ENCODE measurements around the gene ANKRD44.
"Not testable (repeated sequence)": the region's sequence is repeated elsewhere in the genome, so short reads cannot be mapped to it uniquely, and the experiment has no call there.

Gene ANKRD44

DNA sequence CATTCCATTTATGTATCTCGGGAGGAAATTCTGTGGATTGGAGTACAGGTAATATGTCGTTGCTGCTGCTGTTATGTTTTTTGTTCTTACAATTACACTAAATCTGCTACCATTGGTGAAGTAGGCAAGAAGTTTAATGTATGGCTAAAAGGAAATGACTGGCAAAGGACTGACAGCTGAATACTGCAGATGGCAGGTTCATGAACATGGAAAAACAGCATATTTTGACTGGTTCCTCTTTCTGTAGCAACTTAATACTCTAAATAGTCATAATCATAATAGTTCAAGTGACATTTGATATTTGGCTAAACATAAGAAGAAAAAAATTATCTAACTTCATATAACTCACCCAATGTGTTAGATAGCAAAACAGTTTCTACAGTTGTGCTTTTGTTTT lies 299.6 kb downstream of the ANKRD44 start:
- ATAC-seq = no peak

DNA sequence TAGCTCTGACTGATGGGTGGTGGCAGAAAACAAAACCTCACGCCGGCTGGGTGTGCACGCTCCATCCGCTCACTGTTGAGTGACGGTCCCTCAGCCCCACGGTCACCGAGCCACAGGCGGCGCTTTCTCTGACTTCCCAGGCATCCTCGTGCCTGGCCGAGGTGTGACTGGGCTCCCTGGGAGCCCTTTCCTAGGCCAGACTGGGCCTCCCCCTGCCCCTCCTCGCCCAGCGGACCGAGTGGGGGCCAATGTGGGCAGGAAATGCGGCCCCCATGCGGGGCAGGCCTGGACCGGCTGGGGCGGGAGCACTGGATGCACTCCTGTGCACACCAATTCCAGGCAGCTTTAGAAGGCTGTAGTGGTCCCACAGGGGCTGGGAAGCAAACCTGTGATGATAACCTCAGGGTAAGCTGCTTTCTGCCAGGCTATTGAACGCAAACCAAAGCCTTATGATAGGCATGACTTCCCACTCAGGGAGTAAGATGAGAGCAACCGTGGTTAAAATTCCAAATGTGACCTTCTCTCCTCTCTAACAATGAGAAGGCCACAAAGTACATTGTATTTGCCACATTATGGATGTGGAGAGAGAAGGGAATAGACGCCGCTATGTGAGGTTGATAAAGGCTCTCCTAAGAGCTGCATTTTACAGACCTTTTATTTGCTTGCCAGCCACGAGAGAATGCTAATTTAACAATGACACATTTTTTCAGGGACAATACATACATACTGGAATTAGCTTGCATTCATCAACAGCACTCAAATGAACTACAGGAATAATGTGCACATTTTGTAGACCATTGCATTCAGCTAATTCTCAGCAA lies 300.2 kb downstream of the ANKRD44 start:
- no peak for ATAC-seq

DNA sequence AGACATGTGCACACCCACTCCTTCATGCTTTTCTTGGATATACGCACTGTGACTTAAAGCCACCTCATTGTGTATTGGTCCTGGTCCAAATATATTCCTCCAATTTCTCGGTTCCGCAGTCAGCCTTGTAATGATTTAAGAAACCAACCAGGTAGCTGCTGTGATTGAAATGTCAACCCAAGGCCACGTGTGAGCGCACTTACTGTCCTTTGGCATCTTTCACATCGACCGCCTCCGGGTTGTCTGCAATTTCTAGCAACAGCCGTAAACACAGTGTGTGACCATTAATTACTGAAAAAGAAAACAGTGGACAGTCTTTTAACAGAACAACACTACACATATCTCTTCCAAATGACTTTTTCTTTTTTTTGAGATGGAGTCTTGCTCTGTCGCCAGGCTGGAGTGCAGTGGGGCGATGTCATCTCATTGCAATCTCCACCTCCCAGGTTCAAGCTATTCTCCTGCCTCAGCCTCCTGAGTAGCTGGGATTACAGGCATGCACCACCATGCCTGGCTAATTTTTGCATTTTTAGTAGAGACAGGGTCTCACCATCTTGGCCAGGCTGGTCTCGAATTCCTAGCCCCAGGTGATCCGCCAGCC lies 301.7 kb downstream of the ANKRD44 start:
- not testable (repeated sequence) for ATAC-seq

DNA sequence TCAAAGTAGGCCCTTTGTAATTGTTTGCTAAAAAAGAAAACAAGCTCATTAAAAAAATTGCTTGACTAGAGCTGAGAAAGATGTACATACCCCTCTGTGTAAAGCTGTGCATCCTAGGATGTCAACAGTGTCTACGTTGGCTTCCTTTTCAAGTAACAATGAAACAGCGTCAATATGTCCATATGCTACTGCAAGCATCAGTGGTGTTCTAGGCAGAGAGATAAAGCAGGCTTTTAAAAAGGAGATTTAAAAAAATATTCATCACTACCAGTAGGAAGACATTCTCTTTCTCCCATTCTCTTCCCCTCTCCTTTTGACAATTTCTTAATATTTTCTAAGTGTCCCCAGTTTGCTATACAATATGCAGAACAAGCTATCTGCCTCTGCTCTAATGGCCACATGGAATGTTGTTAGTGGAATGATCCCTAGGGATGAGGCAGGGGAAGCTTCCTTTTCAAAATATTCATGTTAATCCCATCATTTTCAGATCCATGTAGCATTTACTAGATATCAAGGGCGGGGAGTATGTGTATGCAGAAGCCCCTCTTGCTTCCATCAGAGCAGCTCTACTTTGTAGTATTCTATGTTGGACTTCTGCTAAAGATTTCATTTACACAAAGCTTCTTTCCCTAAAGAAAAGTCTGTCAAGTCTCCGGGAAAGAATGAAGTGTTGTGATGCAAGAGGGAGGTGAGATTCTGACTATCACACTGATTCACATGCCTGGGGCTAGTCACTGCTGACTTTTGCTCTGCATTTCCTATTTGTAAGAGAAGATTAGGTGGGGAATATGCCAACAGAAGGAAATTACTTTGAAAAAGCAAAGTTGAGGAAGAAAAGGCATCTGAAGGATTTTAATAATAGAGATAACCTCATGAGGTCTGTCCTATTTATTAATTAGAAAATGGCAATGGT lies 302.6 kb downstream of the ANKRD44 start:
- no peak for ATAC-seq

DNA sequence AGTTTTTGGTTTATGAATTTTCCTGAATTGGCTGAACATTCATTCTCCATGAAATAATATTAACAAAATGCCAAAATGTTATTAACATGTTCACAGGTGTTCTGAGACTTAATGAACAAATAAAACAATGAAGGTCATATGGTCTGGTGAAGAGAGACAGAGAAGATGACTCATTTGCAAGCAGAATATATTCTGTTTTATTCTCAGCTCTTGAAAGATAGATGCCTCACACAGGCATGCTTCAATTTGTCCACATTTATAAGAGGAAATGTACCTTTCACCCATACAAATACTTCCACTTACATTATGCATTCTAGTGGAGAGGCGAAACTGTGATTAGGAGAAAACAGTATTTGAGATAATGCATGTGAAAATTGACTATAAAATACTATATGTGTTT lies 308.7 kb downstream of the ANKRD44 start:
- ATAC-seq = no peak

DNA sequence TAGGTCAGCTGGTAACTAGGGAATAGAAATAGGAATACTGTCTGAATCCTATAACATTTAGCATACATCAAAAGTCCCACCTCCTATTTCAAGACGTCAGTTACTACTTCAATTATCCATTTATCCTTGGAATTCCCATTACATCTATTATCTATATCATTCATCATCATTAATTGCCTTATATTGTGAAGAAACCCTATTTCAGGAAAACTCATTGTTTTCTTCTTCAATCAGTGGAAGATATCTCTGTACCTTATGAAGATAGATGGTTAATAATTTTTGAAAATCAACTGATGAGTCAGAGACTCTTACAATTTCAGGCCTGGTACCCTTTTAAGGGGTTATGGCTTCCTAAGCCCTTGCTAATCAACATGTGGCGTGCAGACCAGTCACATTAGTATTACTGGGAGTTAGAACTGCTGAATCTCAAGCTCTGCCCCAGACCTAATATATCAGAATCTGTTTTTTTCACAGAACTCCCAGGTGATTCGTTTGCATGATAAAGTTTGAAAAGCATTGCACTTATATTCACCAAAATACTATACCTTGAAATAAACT lies 314.7 kb downstream of the ANKRD44 start:
- ATAC-seq = no peak

DNA sequence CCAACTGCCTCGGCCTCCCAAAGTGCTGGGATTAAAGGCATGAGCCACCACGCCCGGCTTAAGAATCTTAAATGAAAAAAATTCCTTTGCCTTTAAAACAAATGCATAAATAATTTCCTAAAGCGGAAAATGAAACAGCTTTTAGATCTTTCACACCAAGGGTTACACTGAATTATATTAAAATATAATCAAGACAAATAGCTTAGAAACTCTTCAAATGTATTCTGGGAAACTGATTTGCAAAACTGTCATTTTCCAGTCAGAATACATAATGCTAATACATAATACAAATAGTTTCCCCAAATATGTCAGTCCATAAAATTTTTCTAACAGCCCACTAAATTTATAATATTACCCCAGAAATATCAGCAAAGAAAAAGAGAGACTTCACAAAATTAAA lies 315.8 kb downstream of the ANKRD44 start:
- ATAC-seq = no peak

DNA sequence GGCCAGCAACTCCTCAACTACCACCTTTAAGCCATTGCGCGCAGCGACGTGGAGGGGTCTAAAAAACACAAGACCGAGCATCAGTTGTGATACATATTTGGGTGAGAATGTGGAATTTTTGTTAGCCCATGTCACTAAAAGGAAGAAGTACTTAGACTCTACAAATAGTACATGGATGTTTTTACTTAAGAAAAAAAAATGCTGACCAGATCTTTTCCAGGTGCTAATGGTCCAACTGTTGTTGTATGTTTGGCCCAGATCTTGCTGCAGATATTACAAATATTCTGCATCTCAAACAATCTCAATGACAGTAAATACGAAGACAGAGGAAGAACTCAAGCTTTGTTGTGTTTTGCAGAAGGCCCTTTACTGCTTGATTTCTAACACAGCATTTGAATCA lies 317.0 kb downstream of the ANKRD44 start:
- no peak for ATAC-seq

DNA sequence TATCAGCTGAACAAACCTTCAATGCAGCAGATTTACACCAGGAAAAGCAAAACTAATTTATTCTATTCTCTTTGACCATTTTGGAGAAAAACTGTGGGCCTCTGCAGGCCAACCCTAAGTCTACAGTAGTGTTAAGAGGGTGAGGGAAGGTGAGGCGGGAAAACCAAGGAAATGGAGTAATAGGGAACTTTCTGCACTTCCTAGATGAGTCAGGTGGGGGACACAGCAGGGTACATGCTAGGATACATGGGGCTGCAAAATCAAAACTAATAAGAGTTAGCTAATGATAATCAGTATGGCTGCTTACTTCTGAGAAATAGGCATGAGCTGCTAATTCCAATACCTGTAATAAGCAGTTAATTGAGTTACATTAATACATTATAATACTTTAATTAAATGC lies 318.1 kb downstream of the ANKRD44 start:
- ATAC-seq = no peak

DNA sequence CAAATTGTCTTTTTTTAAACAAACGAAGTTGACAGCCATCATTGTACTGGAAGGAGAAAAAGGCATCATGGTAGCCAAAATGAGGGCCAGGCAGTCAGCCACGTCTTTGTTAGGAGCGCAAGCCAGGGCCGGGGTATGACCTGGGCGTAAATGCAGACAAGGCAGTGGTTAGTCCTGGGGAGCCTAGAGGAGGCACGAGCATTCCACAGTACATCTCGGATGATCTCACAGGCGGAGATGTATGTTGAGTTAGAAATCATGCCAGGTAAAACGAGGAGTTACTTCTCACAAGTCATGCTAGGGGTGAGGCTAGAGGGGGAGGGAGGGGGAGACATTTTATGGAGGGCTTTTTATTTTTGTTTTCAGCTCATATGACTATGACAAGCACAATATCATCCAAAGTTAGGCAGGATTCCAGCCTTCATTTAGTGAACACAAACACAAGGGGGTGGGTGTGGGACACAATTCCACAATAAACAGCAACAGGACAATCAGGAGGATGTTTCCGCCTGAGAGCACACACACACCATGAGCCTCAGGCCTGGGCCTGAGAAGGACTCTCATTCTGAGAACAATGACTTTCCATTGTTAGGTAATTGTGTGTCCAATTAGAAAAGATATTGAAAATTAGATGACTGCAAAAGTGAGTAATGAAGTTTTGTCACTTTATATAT lies 319.7 kb downstream of the ANKRD44 start:
- no peak for ATAC-seq

DNA sequence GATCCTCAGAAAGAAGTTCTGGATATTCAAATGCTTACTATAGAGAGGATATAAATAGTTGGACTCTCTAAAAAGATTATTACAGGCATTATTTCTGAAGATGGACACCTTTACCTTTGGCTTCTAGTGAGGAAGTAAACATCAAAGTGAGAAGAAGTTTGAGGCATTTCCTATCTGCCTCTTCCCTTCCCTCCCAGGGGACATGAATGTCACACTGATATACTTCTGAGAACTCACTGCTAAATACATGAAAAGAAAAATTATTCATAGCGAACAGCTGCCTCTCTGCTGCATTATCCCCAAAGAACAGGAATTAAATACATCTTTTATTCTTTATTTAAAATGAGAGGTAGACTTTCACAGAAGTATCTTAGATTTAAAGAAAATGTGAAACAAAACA lies 320.5 kb downstream of the ANKRD44 start:
- no peak for ATAC-seq

DNA sequence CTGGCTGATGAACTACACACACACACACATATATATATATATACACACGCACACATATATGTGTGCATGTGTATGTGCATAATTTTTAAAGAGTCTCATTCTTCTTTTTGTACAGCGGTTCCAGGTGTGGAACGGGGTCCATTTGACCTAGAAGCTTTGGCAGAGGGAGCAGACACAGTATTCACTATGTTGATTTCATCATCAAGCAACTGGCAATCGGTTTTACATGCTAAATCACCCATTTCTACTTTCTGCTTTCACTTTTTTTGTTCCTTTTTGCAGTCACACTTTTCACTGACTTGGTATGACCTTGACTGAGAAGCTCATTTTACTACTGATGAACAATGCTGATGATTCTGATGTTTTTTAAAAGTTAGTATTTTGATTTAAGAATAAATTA lies 321.1 kb downstream of the ANKRD44 start:
- no peak for ATAC-seq

DNA sequence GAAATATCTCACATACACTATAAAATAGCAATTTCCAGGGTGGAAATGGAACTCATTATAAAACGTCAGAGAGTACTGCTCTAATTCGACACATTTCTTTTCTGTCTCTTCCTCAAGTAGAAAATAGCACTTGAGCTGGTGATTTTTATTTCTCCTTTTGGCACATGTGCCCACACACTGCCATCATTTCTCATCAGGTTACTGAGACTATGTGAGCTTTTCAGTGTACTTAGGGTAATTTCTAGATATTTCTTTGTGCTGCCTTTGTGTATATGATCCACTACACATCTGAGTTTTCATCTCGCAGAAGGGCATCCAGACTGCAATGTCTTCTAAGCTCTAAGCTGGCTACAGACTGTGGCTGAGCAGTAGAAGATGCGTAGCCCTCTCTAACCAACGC lies 321.9 kb downstream of the ANKRD44 start:
- ATAC-seq = no peak

DNA sequence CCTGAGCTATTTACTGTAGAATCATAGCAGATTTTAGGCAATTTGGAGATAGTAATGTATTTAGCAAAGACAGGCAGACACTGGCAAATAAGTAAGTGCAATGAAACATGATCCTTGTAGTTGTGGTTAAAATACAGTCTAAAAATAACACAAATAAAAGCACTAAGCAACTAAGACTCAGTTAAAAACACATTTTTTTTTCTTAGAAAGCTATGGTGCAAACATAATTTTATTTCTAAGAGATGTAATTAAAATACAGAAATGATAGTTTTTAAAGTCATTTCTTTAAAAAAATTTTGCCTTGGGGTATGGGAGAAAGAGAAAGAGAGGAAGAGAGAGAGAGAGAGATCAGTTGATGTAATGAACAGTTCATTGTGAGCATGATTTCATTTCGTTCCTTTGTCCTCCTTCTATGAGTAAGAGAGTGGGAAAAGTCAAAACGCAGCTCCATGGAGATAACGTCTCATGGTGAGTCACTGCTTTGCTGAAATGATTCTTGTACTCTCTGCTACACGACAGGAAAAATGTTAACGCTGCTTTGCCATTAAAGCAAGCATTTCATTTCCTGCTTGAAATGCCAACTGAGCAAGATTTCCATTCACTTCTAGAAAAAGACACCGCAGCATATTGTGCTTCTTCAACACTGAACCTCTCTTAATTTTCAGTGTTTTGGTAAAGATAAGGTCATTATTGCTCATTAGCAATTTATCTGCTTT lies 322.8 kb downstream of the ANKRD44 start:
- peak; percentile 95 for ATAC-seq

DNA sequence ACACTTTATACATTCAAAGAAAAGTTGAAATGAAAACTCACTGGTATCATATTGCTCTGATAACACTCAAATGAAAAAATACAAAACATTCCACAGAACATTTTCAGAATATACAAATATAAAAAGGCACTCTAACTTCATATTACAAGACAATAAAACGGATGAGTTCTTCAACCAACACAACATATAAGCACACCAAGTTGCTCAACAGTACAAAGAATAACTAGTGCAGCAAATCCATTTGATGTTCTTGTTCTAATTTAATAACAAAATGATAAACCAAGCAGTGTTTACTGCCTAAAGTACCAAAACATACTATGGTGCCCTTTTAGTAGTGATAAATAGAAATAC lies 323.3 kb downstream of the ANKRD44 start:
- no peak for ATAC-seq

DNA sequence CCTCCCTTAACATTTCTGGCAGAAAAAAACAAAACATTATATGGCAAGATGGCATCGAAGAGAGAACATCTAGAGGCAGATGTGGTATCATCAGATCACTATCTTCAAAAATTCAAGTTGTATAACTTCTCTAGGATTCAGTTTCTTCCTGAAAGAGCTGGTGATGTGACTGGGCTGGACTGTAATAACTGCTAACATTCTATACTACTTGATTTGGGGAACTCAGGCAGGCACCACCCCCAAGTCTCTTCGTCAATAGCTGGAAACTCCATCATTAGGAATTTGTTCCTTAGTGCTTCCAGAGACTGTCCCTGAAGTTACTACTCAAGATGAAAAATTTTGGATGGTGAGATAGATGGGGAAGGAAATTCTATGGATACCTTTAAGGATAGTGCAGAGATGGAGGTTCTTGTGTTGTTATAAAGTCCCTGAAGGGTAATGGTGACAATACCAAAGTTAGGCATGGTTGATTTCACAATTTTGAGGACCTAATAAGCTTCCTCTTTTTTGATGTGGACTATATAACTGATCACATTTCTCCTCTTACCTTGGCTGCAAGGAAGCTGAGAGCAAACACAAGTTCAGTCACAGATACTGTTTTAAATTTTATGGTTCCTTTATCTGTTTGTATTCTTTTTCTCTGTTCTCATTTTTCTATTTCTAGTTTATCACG lies 324.9 kb downstream of the ANKRD44 start:
- ATAC-seq = no peak

DNA sequence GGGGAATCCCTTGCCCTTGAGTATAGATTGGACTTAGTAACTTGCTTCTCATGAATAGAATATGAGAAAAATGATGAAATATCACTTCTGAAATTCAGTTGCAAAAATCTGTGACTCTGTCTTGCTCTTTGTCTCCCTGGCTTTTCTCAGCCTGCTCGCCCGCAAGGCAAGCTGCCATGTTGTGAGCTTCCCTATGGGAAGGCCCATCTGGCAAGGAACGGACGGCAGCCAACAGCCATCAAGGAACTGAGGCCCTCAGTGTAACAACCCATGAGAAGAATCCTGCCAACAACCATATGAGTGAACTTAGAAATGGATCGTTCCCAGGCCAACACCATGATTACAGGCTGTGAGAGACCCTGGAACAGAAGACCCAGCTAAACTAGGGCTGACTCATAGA lies 325.7 kb downstream of the ANKRD44 start:
- no peak for ATAC-seq

DNA sequence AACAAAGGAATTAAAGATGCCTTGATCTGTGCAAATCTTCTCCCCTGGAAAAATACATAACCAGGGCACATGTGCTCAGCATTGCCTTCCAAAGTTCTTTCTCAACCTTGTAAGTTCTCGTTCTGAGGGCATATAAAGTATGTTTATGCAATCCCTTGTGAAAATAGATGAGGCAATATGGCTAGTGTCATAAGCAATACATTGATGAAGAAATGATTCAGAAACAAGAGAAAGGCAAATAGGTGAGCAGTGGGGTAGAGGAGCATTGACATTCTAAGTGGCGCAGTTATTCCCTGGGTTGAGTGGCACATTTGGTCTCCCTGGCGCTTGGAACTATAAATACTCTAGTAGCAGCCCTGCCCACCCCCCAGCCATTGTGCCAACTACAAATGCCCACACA lies 326.6 kb downstream of the ANKRD44 start:
- no peak for ATAC-seq

DNA sequence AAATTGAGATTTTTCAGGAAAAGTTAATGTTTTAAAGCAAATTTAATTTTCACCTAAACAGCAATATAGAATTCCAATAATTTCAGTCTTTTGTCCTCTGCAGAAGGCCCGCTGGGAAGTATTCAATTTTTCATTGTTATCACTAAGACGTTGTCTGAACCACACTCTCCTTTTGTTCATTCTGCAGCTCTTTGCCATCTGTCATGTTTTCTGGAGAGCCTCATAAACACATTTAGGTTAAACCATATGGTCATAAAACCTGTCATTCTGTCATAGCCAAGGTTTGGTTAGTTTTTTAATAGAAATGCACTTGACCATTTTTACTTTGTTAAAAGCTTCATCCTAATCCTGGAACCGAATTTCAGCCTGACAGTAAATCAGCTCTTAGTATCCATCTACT lies 330.1 kb downstream of the ANKRD44 start:
- ATAC-seq = no peak

DNA sequence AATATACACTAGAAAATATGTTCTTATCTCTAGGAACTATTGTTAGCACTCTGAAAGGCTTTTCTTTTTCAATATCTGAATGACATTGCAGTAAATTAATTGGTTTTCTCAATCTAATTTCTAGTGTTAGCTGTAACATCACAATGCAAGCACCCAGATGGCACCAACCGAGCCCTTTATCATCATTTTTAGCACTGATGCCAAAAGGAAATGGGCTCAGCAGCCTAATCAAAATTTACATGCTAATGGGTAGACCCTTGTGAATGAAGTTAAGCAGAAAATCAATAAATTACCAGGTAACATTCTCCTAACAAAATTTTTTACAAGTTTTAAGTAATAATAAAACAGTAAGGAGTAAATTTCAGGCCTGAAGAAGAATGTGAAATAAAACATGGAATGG lies 330.6 kb downstream of the ANKRD44 start:
- no peak for ATAC-seq

DNA sequence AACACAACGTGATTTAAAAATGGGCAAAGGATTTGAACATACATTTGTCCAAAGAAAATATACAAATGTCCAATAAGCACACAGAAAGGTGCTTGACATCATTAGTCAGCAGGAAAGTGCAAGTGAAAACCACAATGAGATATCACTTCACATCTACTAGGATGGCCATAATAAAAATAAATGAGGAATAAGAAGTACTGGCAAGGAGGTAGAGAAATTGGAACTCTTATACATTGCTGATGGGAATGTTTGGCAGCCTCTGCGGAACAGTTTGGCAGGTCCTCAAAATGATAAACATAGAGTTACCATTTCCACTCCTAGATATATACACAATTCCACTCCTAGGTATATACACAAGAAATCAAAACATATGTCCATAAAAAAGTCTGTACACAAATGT lies 333.1 kb downstream of the ANKRD44 start:
- no peak for ATAC-seq

DNA sequence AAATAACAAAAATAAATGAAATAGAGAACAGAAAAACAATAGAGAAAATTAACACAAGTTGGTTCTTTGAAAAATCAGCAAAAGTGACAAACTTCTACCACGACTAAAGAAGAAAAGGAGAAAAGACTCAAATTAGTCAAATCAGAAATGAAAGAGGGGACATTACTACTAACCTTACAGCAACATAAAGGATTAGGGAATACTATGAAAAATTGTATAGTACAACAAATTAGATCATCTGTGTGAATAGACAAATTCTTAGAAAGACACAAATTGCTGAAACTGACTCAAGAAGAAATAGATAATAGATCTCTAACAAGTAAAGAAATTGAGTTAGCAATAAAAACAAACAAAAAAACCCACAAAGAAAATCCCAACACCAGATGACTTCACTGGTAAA lies 335.6 kb downstream of the ANKRD44 start:
- no peak for ATAC-seq

All from activated CD4-positive, CD25-positive, alpha-beta regulatory T cell treated with anti-CD3 and anti-CD28 coated beads, Interleukin-2, amount 50 U/mL, for 24 hours (primary cell).